Mucosa of rectum (tissue), 2 donors: Measurements from ENCODE around the gene C14orf93.

Experiments
- H3K27ac ChIP-seq, 2 donors: one replicate each; pipeline ENCODE4 v1.7.0; 2013; ENCODE audit warnings: inconsistent platforms in 2 of 2, low read depth in 2 of 2, low read length in 2 of 2
- H3K27me3 ChIP-seq, 2 donors: one replicate each; pipeline ENCODE4 v1.7.0; 2013; ENCODE audit warnings: low read length in 2 of 2; ENCODE audit not compliant: control insufficient read depth in 2 of 2, insufficient read depth in 2 of 2
- H3K36me3 ChIP-seq, 2 donors: one replicate each; pipeline ENCODE4 v1.7.0; 2013; ENCODE audit warnings: low read length in 2 of 2; ENCODE audit not compliant: control insufficient read depth in 2 of 2, insufficient read depth in 2 of 2
- H3K4me1 ChIP-seq, 2 donors: one replicate each; pipeline ENCODE4 v1.7.0; 2013; ENCODE audit warnings: low read length in 2 of 2, mild to moderate bottlenecking in 1 of 2; ENCODE audit not compliant: control insufficient read depth in 2 of 2, insufficient read depth in 2 of 2
- H3K4me3 ChIP-seq, 2 donors: one replicate each; pipeline ENCODE4 v1.7.0; 2013; ENCODE audit warnings: low read length in 2 of 2
- H3K9ac ChIP-seq, 2 donors: one replicate each; pipeline ENCODE4 v1.7.0; 2013; ENCODE audit warnings: low read length in 2 of 2, low read depth in 1 of 2, mild to moderate bottlenecking in 1 of 2
- H3K9me3 ChIP-seq, 2 donors: one replicate each; pipeline ENCODE4 v1.7.0; 2013; ENCODE audit warnings: low read length in 2 of 2; ENCODE audit not compliant: control insufficient read depth in 2 of 2
- donor health status: healthy.
- donor health status: Normal muscosa, but diverticular disease.

Gene C14orf93

GRCh38 chr14:22939684-22940083, 70.3 kb downstream of the C14orf93 start:
- H3K27ac ChIP-seq, result no peak overlapping the region
- H3K36me3 ChIP-seq, result no peaks in the 10 kb centered on the region
- H3K27me3 ChIP-seq, result no peaks in the 10 kb centered on the region

More at GRCh38 chr14:22939684-22940083, 70.3 kb downstream of the C14orf93 start:
- Histone ChIP-seq H3K9me3 (no peaks in the 10 kb centered on the region), H3K4me1 (no peaks in the 10 kb centered on the region), H3K9ac (no peak overlapping the region), H3K4me3 (no peak overlapping the region)
